GM12875 (cell line): Measurements from ENCODE around the gene DIP2A.

Experiments
- H3K4me3 ChIP-seq: one replicate; pipeline ENCODE4 v1.5.1; 2011; ENCODE audit warnings: low read depth, low read length, control low read depth
- TF ChIP-seq, protein P1 (sequence below): IDR thresholded peaks from 2 replicates; pipeline ENCODE4 v1.5.1; 2011; ENCODE audit warnings: low read depth, mild to moderate bottlenecking, control low read depth, inconsistent platforms, low read length, moderate library complexity, borderline replicate concordance; ENCODE audit not compliant: insufficient read depth

The DIP2A gene

DNA sequence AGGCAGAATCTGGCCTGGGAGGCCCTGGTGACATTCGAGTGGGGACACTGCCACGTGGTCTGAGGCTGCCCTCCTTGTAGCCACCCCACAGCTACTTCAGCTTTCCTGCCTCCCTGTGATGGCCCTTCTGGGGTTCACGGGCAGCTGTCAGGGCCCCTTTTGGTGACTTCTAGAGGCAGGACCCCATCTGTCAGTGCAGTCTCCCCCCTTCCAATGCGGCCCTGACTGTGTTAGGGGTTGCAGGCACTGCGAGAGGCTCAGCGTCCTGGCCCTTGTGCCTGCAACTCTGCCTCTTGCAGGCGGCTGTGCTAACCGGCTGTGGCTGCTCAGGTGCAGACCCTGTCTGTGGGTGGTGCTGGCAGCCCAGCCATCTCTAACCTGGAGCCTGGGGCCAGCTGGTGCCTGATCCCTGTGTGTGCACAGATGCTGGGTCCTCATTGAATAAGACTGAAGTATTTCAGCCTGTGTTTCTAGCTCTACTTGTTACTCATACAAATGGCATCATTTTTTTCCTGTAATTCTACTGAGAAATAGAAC, 84.0 kb downstream of the DIP2A start:
- H3K4me3 ChIP-seq, result no peak overlapping the region
- TF ChIP-seq, protein P1, sequence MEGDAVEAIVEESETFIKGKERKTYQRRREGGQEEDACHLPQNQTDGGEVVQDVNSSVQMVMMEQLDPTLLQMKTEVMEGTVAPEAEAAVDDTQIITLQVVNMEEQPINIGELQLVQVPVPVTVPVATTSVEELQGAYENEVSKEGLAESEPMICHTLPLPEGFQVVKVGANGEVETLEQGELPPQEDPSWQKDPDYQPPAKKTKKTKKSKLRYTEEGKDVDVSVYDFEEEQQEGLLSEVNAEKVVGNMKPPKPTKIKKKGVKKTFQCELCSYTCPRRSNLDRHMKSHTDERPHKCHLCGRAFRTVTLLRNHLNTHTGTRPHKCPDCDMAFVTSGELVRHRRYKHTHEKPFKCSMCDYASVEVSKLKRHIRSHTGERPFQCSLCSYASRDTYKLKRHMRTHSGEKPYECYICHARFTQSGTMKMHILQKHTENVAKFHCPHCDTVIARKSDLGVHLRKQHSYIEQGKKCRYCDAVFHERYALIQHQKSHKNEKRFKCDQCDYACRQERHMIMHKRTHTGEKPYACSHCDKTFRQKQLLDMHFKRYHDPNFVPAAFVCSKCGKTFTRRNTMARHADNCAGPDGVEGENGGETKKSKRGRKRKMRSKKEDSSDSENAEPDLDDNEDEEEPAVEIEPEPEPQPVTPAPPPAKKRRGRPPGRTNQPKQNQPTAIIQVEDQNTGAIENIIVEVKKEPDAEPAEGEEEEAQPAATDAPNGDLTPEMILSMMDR, result no peak

GRCh38 chr21:46543306-46543705, 84.6 kb downstream of the DIP2A start:
- H3K4me3 ChIP-seq, result no peak overlapping the region
- TF ChIP-seq, protein P1, result no peak

DNA sequence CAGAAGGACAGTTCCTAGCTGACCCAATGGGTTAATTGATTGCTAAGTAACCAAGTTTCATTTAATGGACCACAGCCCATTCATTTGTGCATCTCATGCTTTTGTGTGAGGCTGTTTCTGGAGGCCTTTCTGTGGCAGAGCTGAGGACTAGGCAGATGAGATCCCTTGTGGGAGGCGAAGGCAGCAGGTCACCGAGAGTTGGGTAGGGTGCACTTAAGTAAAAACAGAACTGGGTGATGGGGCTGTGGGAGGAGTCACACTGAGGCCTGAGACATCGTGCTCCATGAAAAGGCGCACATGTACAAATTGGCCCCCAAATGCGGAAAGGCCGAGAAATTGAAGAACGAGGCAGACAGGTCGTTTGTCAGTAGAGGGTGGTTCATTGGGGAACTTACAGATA, 85.3 kb downstream of the DIP2A start:
- TF ChIP-seq, protein P1, result no peak
- H3K4me3 ChIP-seq, result no peak overlapping the region

DNA sequence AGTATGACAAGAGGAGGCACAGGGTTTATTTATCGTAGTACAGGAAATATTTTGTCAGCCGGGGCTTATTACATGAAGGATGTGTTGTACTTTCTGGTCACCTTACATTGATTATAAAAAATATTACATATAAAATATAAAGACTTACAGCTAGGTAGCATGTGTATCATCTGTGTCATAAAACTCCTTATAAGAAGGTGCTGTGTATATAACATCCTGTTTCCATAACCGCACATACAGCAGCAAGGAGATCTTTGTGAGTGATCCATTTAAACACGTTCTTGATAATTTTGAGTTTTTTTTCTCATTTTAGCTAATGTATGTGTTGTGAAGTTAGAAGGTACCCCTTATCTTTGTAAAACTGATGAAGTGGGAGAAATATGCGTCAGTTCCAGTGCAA, 86.1 kb downstream of the DIP2A start:
- TF ChIP-seq, protein P1, result no peak
- H3K4me3 ChIP-seq, result no peak overlapping the region

GRCh38 chr21:46545363-46545762, 86.7 kb downstream of the DIP2A start:
- no peak overlapping the region for H3K4me3 ChIP-seq
- TF ChIP-seq, protein P1, result no peak

DNA sequence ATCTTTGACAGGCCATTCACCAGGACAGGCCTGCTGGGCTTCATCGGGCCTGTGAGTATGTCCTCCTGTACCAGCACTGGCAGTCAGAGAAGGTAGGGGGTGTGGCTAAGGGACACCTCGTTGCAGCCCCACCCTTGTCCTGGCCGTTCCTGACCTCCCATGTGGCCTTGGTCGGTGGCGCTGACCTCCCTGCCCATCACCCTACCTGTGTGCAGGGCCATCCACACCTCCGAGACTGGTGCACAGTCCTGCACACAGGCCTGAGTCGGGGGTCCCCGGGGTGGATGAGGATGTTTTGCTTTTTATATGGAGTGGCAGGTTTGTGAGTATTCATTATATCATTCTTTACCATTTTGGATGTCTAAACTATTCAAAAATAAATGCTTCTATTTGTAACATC, 87.2 kb downstream of the DIP2A start:
- no peak overlapping the region for H3K4me3 ChIP-seq
- TF ChIP-seq, protein P1, result no peak

GRCh38 chr21:46546799-46547198, 88.1 kb downstream of the DIP2A start:
- TF ChIP-seq, protein P1, result no peak
- H3K4me3 ChIP-seq, result no peak overlapping the region
